GM18909 (cell line): ENCODE results near the gene ADCY4.

Source experiments
- ATAC-seq: cut with Tn5 transposase; IDR thresholded peaks from one replicate; pipeline ENCODE4 v1.9.1; 2021; ENCODE audit warnings: mild to moderate bottlenecking; ENCODE audit not compliant: unreplicated experiment, poor library complexity

Gene ADCY4

GRCh38 chr14:24321212-24321975 is 13.5 kb downstream of the ADCY4 start:
- ATAC-seq: no peak

GRCh38 chr14:24317141-24317928 is 17.5 kb downstream of the ADCY4 start:
- no peak for ATAC-seq

GRCh38 chr14:24316597-24316950 is 18.3 kb downstream of the ADCY4 start:
- no peak for ATAC-seq

- ATAC-seq: no peak
Observed at GRCh38 chr14:24315807-24316596, 18.9 kb downstream of the ADCY4 start.

- ATAC-seq: no peak
Observed at GRCh38 chr14:24315243-24315806, 19.5 kb downstream of the ADCY4 start.

- no peak for ATAC-seq
Observed at GRCh38 chr14:24314377-24315193, 20.3 kb downstream of the ADCY4 start.

GRCh38 chr14:24313913-24314312 is 21.0 kb downstream of the ADCY4 start:
- no peak for ATAC-seq

GRCh38 chr14:24312736-24313507 is 21.9 kb downstream of the ADCY4 start:
- ATAC-seq: no peak

- no peak for ATAC-seq
Observed at GRCh38 chr14:24311837-24312615, 22.8 kb downstream of the ADCY4 start.

GRCh38 chr14:24310646-24311604 is 23.9 kb downstream of the ADCY4 start, which contains the start of gene LTB4R:
LTB4R (plus strand) TSS chr14:24311502; CDS start chr14:24315652, 4,150 bp downstream.
- ATAC-seq: peak; percentile 68

GRCh38 chr14:24310265-24310645 is 24.6 kb downstream of the ADCY4 start:
- ATAC-seq: no peak

GRCh38 chr14:24309538-24310264 is 25.2 kb downstream of the ADCY4 start, which contains the start of gene LTB4R2:
LTB4R2 (plus strand) TSS chr14:24310140; CDS start chr14:24310665, 525 bp downstream.
- ATAC-seq: no peak

GRCh38 chr14:24308342-24309124 is 26.3 kb downstream of the ADCY4 start:
- no peak for ATAC-seq

- ATAC-seq: no peak
Observed at GRCh38 chr14:24307575-24308341, 27.1 kb downstream of the ADCY4 start, which contains the start of gene CIDEB. CIDEB (minus strand) TSS chr14:24307977; CDS start chr14:24307858, 119 bp downstream.

- no peak for ATAC-seq
Observed at GRCh38 chr14:24307156-24307574, 27.7 kb downstream of the ADCY4 start.
